HepG2 (cell line): ENCODE measurements around the gene ADAM10. TPM values are rescaled to one million over a fixed set of nuclear protein-coding genes. Genes with fewer than 3 reads are reported as not detected.

ENCODE experiments used
- ATAC-seq: fragments of 200-7000 bp; cut with Tn5 transposase; 3 replicates; pipeline ENCODE4 v1.9.1; 2020; ENCODE audit warnings: mild to moderate bottlenecking, moderate library complexity
- BruUV-seq: library from RNA; stranded (reverse); fragments of 400-500 nt; replicated peaks from 2 replicates; lab custom pipeline; 2021; lab: Mats Ljungman, UMichigan
- CTCF ChIA-PET: fragments of 300-600 bp; formaldehyde crosslinking; extraction: SDS; loops from one replicate; lab custom pipeline; 2021; ENCODE audit warnings: low total read pairs, inconsistent platforms, low intra/inter-chr PET ratio; lab: Yijun Ruan, JAX
- POLR2A ChIA-PET: fragments of 350-600 bp; sonication (Branson Sonifier 250); formaldehyde crosslinking; loops from one replicate; lab custom pipeline; 2020; ENCODE audit warnings: antibody characterized with exemption, inconsistent platforms; lab: Yijun Ruan, JAX
- DNase-seq: peaks from one replicate; pipeline ENCODE4 v3.0.0-alpha.2; 2015; ENCODE audit warnings: low spot score
- FAIRE-seq: peaks from 3 replicates; lab custom pipeline; 2011; peaks lifted over from hg19 to GRCh38; lab: Jason Lieb, UNC
- H2AFZ ChIP-seq: one replicate; pipeline ENCODE4 v1.6.1; 2011; ENCODE audit warnings: low read length, inconsistent platforms
- H3K27ac ChIP-seq: fragments of 300-600 bp; 3 replicates; pipeline ENCODE4 v1.8.0; 2011; ENCODE audit warnings: mixed run types, mild to moderate bottlenecking, mixed read lengths, low read length, inconsistent platforms; ENCODE audit not compliant: insufficient read depth; ENCODE audit errors: extremely low read length
- H3K27me3 ChIP-seq, 2 experiments: fragments of 200-600 bp in 1 of 2; 2 replicates in 1 of 2; 3 replicates in 1 of 2; pipeline versions ENCODE4 v1.6.0 to v1.8.0; 2011; ENCODE audit warnings: low read length in 2 of 2, mild to moderate bottlenecking in 2 of 2, moderate library complexity in 2 of 2, inconsistent platforms in 1 of 2; ENCODE audit not compliant: insufficient read depth in 2 of 2, control insufficient read depth in 1 of 2
- H3K36me3 ChIP-seq, 2 experiments: fragments of 200-600 bp in 1 of 2; replicated peaks in 1 of 2; 2 replicates in 1 of 2; 3 replicates in 1 of 2; pipeline versions ENCODE4 v1.5.1 to v1.8.0; 2011; ENCODE audit warnings: low read length in 2 of 2, inconsistent platforms in 1 of 2; ENCODE audit not compliant: insufficient read depth in 2 of 2, control insufficient read depth in 1 of 2
- H3K4me1 ChIP-seq: 2 replicates; pipeline ENCODE4 v1.5.1; 2012; ENCODE audit warnings: low read length, inconsistent platforms; ENCODE audit not compliant: insufficient read depth
- H3K4me2 ChIP-seq: 2 replicates; pipeline ENCODE4 v1.6.0; 2011; ENCODE audit warnings: low read depth, low read length, inconsistent platforms
- H3K4me3 ChIP-seq, 3 experiments: fragments of 200-600 bp in 1 of 3; sonication (generic), shearing (Covaris generic) in 1 of 3; replicated peaks in 1 of 3; 2 replicates each; pipeline ENCODE4 v1.5.1; 2011 to 2016; ENCODE audit warnings: low read length in 3 of 3, inconsistent platforms in 2 of 3, low read depth in 2 of 3, mild to moderate bottlenecking in 2 of 3, control low read depth in 1 of 3, mixed read lengths in 1 of 3; ENCODE audit not compliant: insufficient read depth in 1 of 3
- H3K79me2 ChIP-seq: one replicate; pipeline ENCODE4 v1.6.1; 2011; ENCODE audit warnings: low read length, inconsistent platforms; ENCODE audit not compliant: insufficient read depth
- H3K9ac ChIP-seq: 2 replicates; pipeline ENCODE4 v1.6.0; 2011; ENCODE audit warnings: mild to moderate bottlenecking, low read depth, low read length, inconsistent platforms; ENCODE audit not compliant: insufficient read depth
- H3K9me3 ChIP-seq: 2 replicates; pipeline ENCODE4 v1.5.1; 2012; ENCODE audit warnings: mild to moderate bottlenecking, low read length
- H4K20me1 ChIP-seq: 2 replicates; pipeline ENCODE4 v1.6.0; 2011; ENCODE audit warnings: inconsistent platforms, mild to moderate bottlenecking, low read length, moderate library complexity; ENCODE audit not compliant: insufficient read depth
- CCDC6 ChIP-seq: sonication (generic); formaldehyde crosslinking; IDR thresholded peaks from 2 replicates; pipeline ENCODE4 v1.8.1; 2022; ENCODE audit warnings: mild to moderate bottlenecking, missing genetic modification reagents, moderate library complexity
- MBNL3 ChIP-seq: fragments of 250-450 bp; sonication (Bioruptor Pico); conservative IDR thresholded peaks from 2 replicates; pipeline ENCODE4 v1.8.0; 2022; ENCODE audit warnings: mild to moderate bottlenecking, inconsistent platforms
- MED13 ChIP-seq: sonication (generic); formaldehyde crosslinking; IDR thresholded peaks from 2 replicates; pipeline ENCODE4 v1.5.0; 2020; ENCODE audit warnings: missing genetic modification reagents
- MYC ChIP-seq: sonication (generic); formaldehyde crosslinking; IDR thresholded peaks from 2 replicates; pipeline ENCODE4 v1.9.0; 2021; ENCODE audit warnings: missing genetic modification reagents, borderline replicate concordance
- MZF1 ChIP-seq: sonication (generic); formaldehyde crosslinking; IDR thresholded peaks from 2 replicates; pipeline ENCODE4 v1.8.1; 2023; ENCODE audit warnings: mild to moderate bottlenecking, missing genetic modification reagents, borderline replicate concordance
- NFYC ChIP-seq: IDR thresholded peaks from 2 replicates; pipeline ENCODE4 v1.6.1; 2016; ENCODE audit warnings: missing genetic modification reagents, missing compliant biosample characterization
- NR2F1 ChIP-seq, 2 experiments: fragments of 450-650 bp in 1 of 2; formaldehyde crosslinking in 1 of 2; IDR thresholded peaks; 2 replicates each; pipeline versions ENCODE4 v1.5.0 to v1.6.1; 2016 to 2020; ENCODE audit warnings: mild to moderate bottlenecking in 1 of 2, missing compliant biosample characterization in 1 of 2, missing genetic modification reagents in 1 of 2, moderate library complexity in 1 of 2
- SATB2 ChIP-seq: sonication (generic); formaldehyde crosslinking; IDR thresholded peaks from 2 replicates; pipeline ENCODE4 v1.5.0; 2020; ENCODE audit warnings: missing genetic modification reagents
- SCMH1 ChIP-seq: sonication (generic); formaldehyde crosslinking; IDR thresholded peaks from 2 replicates; pipeline ENCODE4 v1.9.0; 2021; ENCODE audit warnings: missing genetic modification reagents, mild to moderate bottlenecking, borderline replicate concordance
- SIN3B ChIP-seq: fragments of 150-350 bp; IDR thresholded peaks from 2 replicates; pipeline ENCODE4 v1.6.1; 2014; ENCODE audit warnings: low read length
- SYNCRIP ChIP-seq: fragments of 200-400 bp; formaldehyde crosslinking; IDR thresholded peaks from 2 replicates; pipeline ENCODE4 v1.6.1; 2018; ENCODE audit warnings: mild to moderate bottlenecking, low read depth, low read length; ENCODE audit not compliant: insufficient read depth
- TBX2 ChIP-seq: sonication (generic); formaldehyde crosslinking; IDR thresholded peaks from 2 replicates; pipeline ENCODE4 v1.5.0; 2020; ENCODE audit warnings: missing genetic modification reagents, mild to moderate bottlenecking, borderline replicate concordance
- ZNF329 ChIP-seq: sonication (generic); formaldehyde crosslinking; IDR thresholded peaks from 2 replicates; pipeline ENCODE4 v1.9.0; 2021; ENCODE audit warnings: low read depth, mild to moderate bottlenecking, missing genetic modification reagents
- ZNF552 ChIP-seq: sonication (generic); formaldehyde crosslinking; IDR thresholded peaks from 2 replicates; pipeline ENCODE4 v1.9.0; 2022; ENCODE audit warnings: missing genetic modification reagents, mild to moderate bottlenecking, borderline replicate concordance
- ZNF674 ChIP-seq: sonication (generic); formaldehyde crosslinking; IDR thresholded peaks from 2 replicates; pipeline ENCODE4 v1.5.0; 2020; ENCODE audit warnings: low read depth, mild to moderate bottlenecking, missing genetic modification reagents
- ZNF775 ChIP-seq: sonication (generic); formaldehyde crosslinking; IDR thresholded peaks from 2 replicates; pipeline ENCODE4 v1.4.0; 2020; ENCODE audit warnings: missing genetic modification reagents, mild to moderate bottlenecking, moderate library complexity, borderline replicate concordance
- WGBS: methylation state at CpG from one replicate; pipeline ENCODE4 v1.1.6; 2017; ENCODE audit warnings: low lambda C conversion rate; 5-methylcytosine and 5-hydroxymethylcytosine counted together
- in situ Hi-C: cut with HindIII; loops from 2 replicates; pipeline ENCODE4 v1.10.0; 2017; ENCODE audit warnings: low pct_unique_long_range_greater_than_20kb; ENCODE audit not compliant: extremely low pct_ligation_motif_present
- intact Hi-C: fragments of 100-400 bp; cut with micrococcal nuclease; formaldehyde crosslinking; loops from one replicate; pipeline ENCODE4 v1.10.0; 2022; ENCODE audit not compliant: unreplicated experiment
- polyA plus RNA-seq, 8 experiments: library from polyadenylated mRNA; depleted of rRNA in 3 of 8; stranded (reverse) in 7 of 8; unstranded in 1 of 8; fragments of >200 nt; fragmentation: Illumina TruSeq in 4 of 8; extraction: Trizol in 4 of 8; gene quantifications; 2 replicates each; pipeline versions ENCODE4 v1.2.1 to v1.2.3, GENCODE V29; 2011 to 2016; ENCODE audit warnings: low read depth in 4 of 8, missing spikeins in 1 of 8, mixed read lengths in 1 of 8; ENCODE audit not compliant: insufficient read depth in 1 of 8
- total RNA-seq, 5 experiments: library from RNA; depleted of rRNA; stranded (reverse); fragments of >200 nt; fragmentation: Illumina TruSeq; extraction: Trizol; gene quantifications; 2 replicates each; pipeline ENCODE4 v1.2.3, GENCODE V29; 2016; ENCODE audit warnings: low read depth in 1 of 5
- TF ChIP-seq, protein P1 (sequence below): sonication (generic); formaldehyde crosslinking; IDR thresholded peaks from 2 replicates; pipeline ENCODE4 v1.4.0; 2020; ENCODE audit warnings: missing genetic modification reagents, borderline replicate concordance
- TF ChIP-seq, protein P2 (sequence below): sonication (generic); formaldehyde crosslinking; IDR thresholded peaks from 2 replicates; pipeline ENCODE4 v1.5.0; 2020; ENCODE audit warnings: missing genetic modification reagents
- TF ChIP-seq, protein P3 (sequence below): sonication (generic); formaldehyde crosslinking; IDR thresholded peaks from 2 replicates; pipeline ENCODE4 v1.5.0; 2020; ENCODE audit warnings: missing genetic modification reagents
- TF ChIP-seq, protein P4 (sequence below): sonication (generic); formaldehyde crosslinking; IDR thresholded peaks from 2 replicates; pipeline ENCODE4 v1.8.0; 2022; ENCODE audit warnings: mild to moderate bottlenecking, missing genetic modification reagents; ENCODE audit not compliant: insufficient replicate concordance

The ADAM10 gene
- total and polyA plus RNA-seq, 2 of the 13 experiments (the other 11 are each of a cell fraction or from before 2014, with no cell fraction given), result 92.7 to 125 TPM

DNA sequence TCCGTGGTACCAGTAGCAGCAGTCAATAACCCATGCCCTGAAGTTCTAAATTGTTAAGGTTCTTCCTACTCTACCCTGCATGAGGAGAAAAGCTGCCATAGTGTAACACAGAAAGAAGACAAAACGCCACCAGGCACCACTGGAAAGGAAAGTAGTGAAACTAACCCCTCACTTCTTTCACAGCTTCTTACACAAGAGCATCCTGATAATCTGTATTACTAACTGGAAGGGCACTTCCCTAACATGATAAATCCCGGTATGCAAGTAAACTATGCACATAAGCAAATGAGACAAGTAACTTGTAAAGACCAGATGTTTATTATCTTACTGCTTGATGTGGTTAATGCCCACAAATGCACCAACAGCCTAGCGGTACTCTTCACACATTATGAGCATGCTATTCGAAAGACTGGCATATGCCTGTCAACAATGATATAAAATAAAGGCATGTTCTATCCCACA is 141.3 kb downstream of the ADAM10 start:
- TF ChIP-seq ZNF775 (no peak), NR2F1 (CRISPR knock-in tag; IDR thresholded peaks at IDR 0.05) (no peak), TBX2 (CRISPR knock-in tag) (no peak), SATB2 (CRISPR knock-in tag) (no peak), MBNL3 (no peak), ZNF674 (CRISPR knock-in tag) (no peak), MED13 (CRISPR knock-in tag) (no peak), SYNCRIP (no peak), SCMH1 (CRISPR knock-in tag) (no peak), MYC (CRISPR knock-in tag) (no peak), SIN3B (no peak), NFYC (CRISPR knock-in tag) (no peak), MZF1 (CRISPR knock-in tag) (no peak), ZNF552 (CRISPR knock-in tag) (no peak), ZNF329 (CRISPR knock-in tag) (no peak), CCDC6 (CRISPR knock-in tag) (no peak)
- TF ChIP-seq, protein P1, sequence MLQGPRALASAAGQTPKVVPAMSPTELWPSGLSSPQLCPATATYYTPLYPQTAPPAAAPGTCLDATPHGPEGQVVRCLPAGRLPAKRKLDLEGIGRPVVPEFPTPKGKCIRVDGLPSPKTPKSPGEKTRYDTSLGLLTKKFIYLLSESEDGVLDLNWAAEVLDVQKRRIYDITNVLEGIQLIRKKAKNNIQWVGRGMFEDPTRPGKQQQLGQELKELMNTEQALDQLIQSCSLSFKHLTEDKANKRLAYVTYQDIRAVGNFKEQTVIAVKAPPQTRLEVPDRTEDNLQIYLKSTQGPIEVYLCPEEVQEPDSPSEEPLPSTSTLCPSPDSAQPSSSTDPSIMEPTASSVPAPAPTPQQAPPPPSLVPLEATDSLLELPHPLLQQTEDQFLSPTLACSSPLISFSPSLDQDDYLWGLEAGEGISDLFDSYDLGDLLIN (CRISPR knock-in tag), result no peak
- TF ChIP-seq, protein P2, sequence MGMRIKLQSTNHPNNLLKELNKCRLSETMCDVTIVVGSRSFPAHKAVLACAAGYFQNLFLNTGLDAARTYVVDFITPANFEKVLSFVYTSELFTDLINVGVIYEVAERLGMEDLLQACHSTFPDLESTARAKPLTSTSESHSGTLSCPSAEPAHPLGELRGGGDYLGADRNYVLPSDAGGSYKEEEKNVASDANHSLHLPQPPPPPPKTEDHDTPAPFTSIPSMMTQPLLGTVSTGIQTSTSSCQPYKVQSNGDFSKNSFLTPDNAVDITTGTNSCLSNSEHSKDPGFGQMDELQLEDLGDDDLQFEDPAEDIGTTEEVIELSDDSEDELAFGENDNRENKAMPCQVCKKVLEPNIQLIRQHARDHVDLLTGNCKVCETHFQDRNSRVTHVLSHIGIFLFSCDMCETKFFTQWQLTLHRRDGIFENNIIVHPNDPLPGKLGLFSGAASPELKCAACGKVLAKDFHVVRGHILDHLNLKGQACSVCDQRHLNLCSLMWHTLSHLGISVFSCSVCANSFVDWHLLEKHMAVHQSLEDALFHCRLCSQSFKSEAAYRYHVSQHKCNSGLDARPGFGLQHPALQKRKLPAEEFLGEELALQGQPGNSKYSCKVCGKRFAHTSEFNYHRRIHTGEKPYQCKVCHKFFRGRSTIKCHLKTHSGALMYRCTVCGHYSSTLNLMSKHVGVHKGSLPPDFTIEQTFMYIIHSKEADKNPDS (CRISPR knock-in tag), result no peak
- TF ChIP-seq, protein P3, sequence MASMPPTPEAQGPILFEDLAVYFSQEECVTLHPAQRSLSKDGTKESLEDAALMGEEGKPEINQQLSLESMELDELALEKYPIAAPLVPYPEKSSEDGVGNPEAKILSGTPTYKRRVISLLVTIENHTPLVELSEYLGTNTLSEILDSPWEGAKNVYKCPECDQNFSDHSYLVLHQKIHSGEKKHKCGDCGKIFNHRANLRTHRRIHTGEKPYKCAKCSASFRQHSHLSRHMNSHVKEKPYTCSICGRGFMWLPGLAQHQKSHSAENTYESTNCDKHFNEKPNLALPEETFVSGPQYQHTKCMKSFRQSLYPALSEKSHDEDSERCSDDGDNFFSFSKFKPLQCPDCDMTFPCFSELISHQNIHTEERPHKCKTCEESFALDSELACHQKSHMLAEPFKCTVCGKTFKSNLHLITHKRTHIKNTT, result no peak
- TF ChIP-seq, protein P4, sequence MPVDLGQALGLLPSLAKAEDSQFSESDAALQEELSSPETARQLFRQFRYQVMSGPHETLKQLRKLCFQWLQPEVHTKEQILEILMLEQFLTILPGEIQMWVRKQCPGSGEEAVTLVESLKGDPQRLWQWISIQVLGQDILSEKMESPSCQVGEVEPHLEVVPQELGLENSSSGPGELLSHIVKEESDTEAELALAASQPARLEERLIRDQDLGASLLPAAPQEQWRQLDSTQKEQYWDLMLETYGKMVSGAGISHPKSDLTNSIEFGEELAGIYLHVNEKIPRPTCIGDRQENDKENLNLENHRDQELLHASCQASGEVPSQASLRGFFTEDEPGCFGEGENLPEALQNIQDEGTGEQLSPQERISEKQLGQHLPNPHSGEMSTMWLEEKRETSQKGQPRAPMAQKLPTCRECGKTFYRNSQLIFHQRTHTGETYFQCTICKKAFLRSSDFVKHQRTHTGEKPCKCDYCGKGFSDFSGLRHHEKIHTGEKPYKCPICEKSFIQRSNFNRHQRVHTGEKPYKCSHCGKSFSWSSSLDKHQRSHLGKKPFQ (CRISPR knock-in tag), result no peak
- TF ChIP-seq, all 625 proteins: peak for 0
- Histone ChIP-seq H3K27me3 (no peaks in the 10 kb centered on the region), H4K20me1 (no peaks in the 10 kb centered on the region), H3K27ac (no peak overlapping the region), H3K9ac (no peak overlapping the region), H2AFZ (no peak overlapping the region), H3K4me3 (no peak overlapping the region), H3K36me3 (peaks cover 4 to 43% of the 10 kb centered on the region in 2 experiments; a peak in 4 of 5 replicates), H3K9me3 (no peaks in the 10 kb centered on the region), H3K4me2 (no peak overlapping the region), H3K4me1 (peaks cover 16% of the 10 kb centered on the region), H3K79me2 (no peaks in the 10 kb centered on the region)
- intact Hi-C loops (no loop called here), in situ Hi-C loops (no loop called here)
- CTCF ChIA-PET, result no interaction called here
- DNase-seq, result no peak
- FAIRE-seq, result no peak
- WGBS, result 93% methylated on average over 5 of the region's 5 CpGs
- BruUV-seq, result no TSS peak
- ATAC-seq, result no peak
- POLR2A ChIA-PET, result no interaction called here
